HG03571 (cell line): ENCODE measurements around the gene DHX38.

Experiments
- ATAC-seq: cut with Tn5 transposase; IDR thresholded peaks from one replicate; pipeline ENCODE4 v1.9.1; 2021; ENCODE audit not compliant: unreplicated experiment

The DHX38 gene

DNA sequence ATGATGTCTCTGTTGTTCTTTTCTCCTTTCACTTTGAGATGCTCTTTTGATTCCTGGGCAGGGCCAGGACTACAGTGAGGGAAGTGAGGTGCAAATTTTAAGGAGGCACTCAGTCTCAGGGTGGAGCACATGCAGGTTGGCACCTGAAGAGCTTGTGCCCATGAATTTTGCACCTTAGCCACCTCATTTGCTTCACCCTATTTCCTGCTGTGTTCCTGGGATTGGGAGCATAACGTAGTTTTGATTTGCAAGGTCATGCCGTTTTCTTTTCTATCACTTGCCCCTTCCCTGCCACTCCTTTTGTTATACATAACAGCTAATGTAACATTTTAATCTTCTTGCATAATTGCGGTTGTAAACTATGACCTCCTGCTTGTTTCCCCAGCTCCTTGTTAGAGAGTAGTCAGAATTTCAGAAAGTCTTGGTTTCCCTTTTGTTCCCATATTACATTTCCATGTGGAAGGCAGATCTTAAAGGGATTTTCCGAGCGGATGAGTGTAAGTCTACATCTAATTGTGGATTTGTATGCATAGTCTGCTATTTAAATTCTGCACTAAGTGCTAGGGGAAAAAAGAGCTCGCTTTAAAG is 68.6 kb downstream of the DHX38 start:
- no peak for ATAC-seq
